GM12878 (cell line): ENCODE measurements around the gene TLNRD1. TPM values are rescaled to one million over a fixed set of nuclear protein-coding genes. Genes with fewer than 3 reads are reported as not detected.
A peak's percentile ranks its signal among the peaks of the same experiment; 100 is the strongest.

Source experiments
- ATAC-seq: fragments of 200-7000 bp; cut with Tn5 transposase; 3 replicates; pipeline ENCODE4 v1.9.1; 2020; ENCODE audit warnings: mild to moderate bottlenecking, moderate library complexity
- BruUV-seq: library from RNA; stranded (reverse); fragments of 400-500 nt; replicated peaks from 2 replicates; lab custom pipeline; 2021; lab: Mats Ljungman, UMichigan
- CTCF ChIA-PET: fragments of 300-600 bp; sonication (Branson Sonifier 250); formaldehyde crosslinking; extraction: SDS; loops from one replicate; lab custom pipeline; 2021; ENCODE audit warnings: inconsistent platforms; lab: Yijun Ruan, JAX
- POLR2A ChIA-PET: fragments of 350-600 bp; formaldehyde crosslinking; extraction: SDS; loops from one replicate; lab custom pipeline; 2021; ENCODE audit warnings: inconsistent platforms; lab: Charles Lee
- RAD21 ChIA-PET: fragments of 300-600 bp; sonication (Branson Sonifier 250); formaldehyde crosslinking; loops from one replicate; lab custom pipeline; 2023; ENCODE audit warnings: antibody characterized with exemption; ENCODE audit not compliant: unreplicated experiment; lab: Charles Lee
- SMC1A ChIA-PET: fragments of 300-600 bp; sonication (Branson Sonifier 250); formaldehyde crosslinking; loops from one replicate; lab custom pipeline; 2023; ENCODE audit not compliant: unreplicated experiment, uncharacterized antibody; lab: Charles Lee
- DNase-seq: peaks from one replicate; pipeline ENCODE4 v3.0.0-alpha.2; 2011; ENCODE audit warnings: low read depth, low spot score
- FAIRE-seq: peaks from 3 replicates; lab custom pipeline; 2011; peaks lifted over from hg19 to GRCh38; lab: Jason Lieb, UNC
- H2AFZ ChIP-seq: 2 replicates; pipeline ENCODE4 v1.6.0; 2011; ENCODE audit warnings: low read depth, low read length, control low read depth; ENCODE audit not compliant: control insufficient read depth
- H3K27ac ChIP-seq: 2 replicates; pipeline ENCODE4 v1.5.1; 2011; ENCODE audit warnings: control low read depth; ENCODE audit not compliant: control insufficient read depth, insufficient read depth
- H3K27me3 ChIP-seq, 2 experiments: replicated peaks in 1 of 2; 2 replicates each; pipeline versions ENCODE4 v1.6.0 to v1.6.1; 2011; ENCODE audit warnings: low read length in 1 of 2; ENCODE audit not compliant: control insufficient read depth in 2 of 2, insufficient read depth in 2 of 2
- H3K36me3 ChIP-seq, 2 experiments: 2 replicates each; pipeline ENCODE4 v1.5.1; 2011; ENCODE audit warnings: low read length in 1 of 2; ENCODE audit not compliant: control insufficient read depth in 2 of 2, insufficient read depth in 2 of 2
- H3K4me1 ChIP-seq: 2 replicates; pipeline ENCODE4 v1.6.1; 2011; ENCODE audit warnings: mild to moderate bottlenecking, low read length, moderate library complexity, mixed read lengths; ENCODE audit not compliant: control insufficient read depth, insufficient read depth
- H3K4me2 ChIP-seq: 2 replicates; pipeline ENCODE4 v1.6.0; 2011; ENCODE audit warnings: control low read depth; ENCODE audit not compliant: control insufficient read depth, insufficient read depth
- H3K4me3 ChIP-seq: fragments of 200-600 bp; sonication (generic); 2 replicates; pipeline ENCODE4 v1.5.1; 2016
- H3K79me2 ChIP-seq: 2 replicates; pipeline ENCODE4 v1.6.0; 2011; ENCODE audit warnings: low read length; ENCODE audit not compliant: control insufficient read depth, insufficient read depth
- H3K9ac ChIP-seq: 2 replicates; pipeline ENCODE4 v1.8.0; 2011; ENCODE audit warnings: low read length, control low read depth, mixed read lengths; ENCODE audit not compliant: control insufficient read depth, insufficient read depth
- H3K9me3 ChIP-seq: replicated peaks from 3 replicates; pipeline ENCODE4 v1.5.1; 2011; ENCODE audit warnings: mild to moderate bottlenecking, low read length; ENCODE audit not compliant: control insufficient read depth, insufficient read depth
- H4K20me1 ChIP-seq: 2 replicates; pipeline ENCODE4 v1.6.0; 2011; ENCODE audit not compliant: control insufficient read depth, insufficient read depth
- ASH2L ChIP-seq: fragments of 300-600, 200-600 bp; sonication (generic); IDR thresholded peaks from 2 replicates; pipeline ENCODE4 v1.6.1; 2017; ENCODE audit warnings: low read depth, mild to moderate bottlenecking, borderline replicate concordance
- BACH1 ChIP-seq: fragments of 450-650 bp; IDR thresholded peaks from 2 replicates; pipeline ENCODE4 v1.6.1; 2017; ENCODE audit warnings: mild to moderate bottlenecking, borderline replicate concordance
- DPF2 ChIP-seq: fragments of 450-650 bp; IDR thresholded peaks from 2 replicates; pipeline ENCODE4 v1.6.1; 2017; ENCODE audit warnings: mild to moderate bottlenecking
- HCFC1 ChIP-seq: fragments of 150-350 bp; IDR thresholded peaks from 2 replicates; pipeline ENCODE4 v1.6.1; 2014; ENCODE audit warnings: low read length
- JUNB ChIP-seq: IDR thresholded peaks from 2 replicates; pipeline ENCODE4 v1.6.1; 2016; ENCODE audit warnings: antibody characterized with exemption, mild to moderate bottlenecking
- JUND ChIP-seq: IDR thresholded peaks from 2 replicates; pipeline ENCODE4 v1.6.1; 2012; ENCODE audit warnings: low read depth, mild to moderate bottlenecking, low read length, improper control_type of control experiment, moderate library complexity
- NFYA ChIP-seq: IDR thresholded peaks from 2 replicates; pipeline ENCODE4 v1.6.1; 2011; ENCODE audit warnings: low read depth, mild to moderate bottlenecking, low read length, improper control_type of control experiment, borderline replicate concordance
- RFX5 ChIP-seq: IDR thresholded peaks from 2 replicates; pipeline ENCODE4 v1.6.1; 2011; ENCODE audit warnings: low read depth, low read length, improper control_type of control experiment
- RUNX3 ChIP-seq: IDR thresholded peaks from 2 replicates; pipeline ENCODE4 v1.6.1; 2012; ENCODE audit warnings: low read length, inconsistent platforms
- SREBF1 ChIP-seq: IDR thresholded peaks from 2 replicates; pipeline ENCODE4 v1.6.1; 2012; ENCODE audit warnings: mild to moderate bottlenecking, low read length
- ZBED1 ChIP-seq: IDR thresholded peaks from 2 replicates; pipeline ENCODE4 v1.6.1; 2016; ENCODE audit warnings: borderline replicate concordance
- WGBS: methylation state at CpG from one replicate; pipeline ENCODE4 v1.1.6; 2016; ENCODE audit warnings: low lambda C conversion rate; ENCODE audit not compliant: insufficient replicate concordance, insufficient coverage; ENCODE audit errors: missing lambda C conversion rate; 5-methylcytosine and 5-hydroxymethylcytosine counted together
- in situ Hi-C: fragments of 300-500 bp; cut with MboI; formaldehyde crosslinking; loops from 9 replicates; pipeline ENCODE4 v1.14.3; 2018; ENCODE audit warnings: mixed read lengths
- intact Hi-C: fragments of 100-400 bp; cut with micrococcal nuclease; formaldehyde crosslinking; loops from one replicate; pipeline ENCODE4 v1.14.2; 2022; ENCODE audit not compliant: unreplicated experiment
- polyA plus RNA-seq, 11 experiments: library from polyadenylated mRNA; depleted of rRNA in 4 of 11; unstranded in 6 of 11; stranded (reverse) in 5 of 11; fragments of >200 nt; fragmentation: Nextera tagmentation in 4 of 11; fragmentation: Illumina TruSeq in 1 of 11; extraction: Ambion mirVana in 4 of 11; extraction: Trizol in 1 of 11; gene quantifications; 1 replicate in 1 of 11; 2 replicates in 10 of 11; pipeline versions ENCODE4 v1.2.1 to v1.2.3, GENCODE V29; 2011 to 2016; ENCODE audit warnings: inconsistent platforms in 2 of 11, missing spikeins in 2 of 11, low read depth in 1 of 11
- total RNA-seq, 4 experiments: library from RNA; depleted of rRNA in 3 of 4; stranded (reverse); fragments of >200 nt in 3 of 4; fragmentation: Illumina TruSeq in 1 of 4; extraction: Trizol in 1 of 4; gene quantifications; 2 replicates each; pipeline versions ENCODE4 v1.2.1 to v1.2.3, GENCODE V29; 2013 to 2021
- TF ChIP-seq, protein P1 (sequence below): fragments of 150-350 bp; IDR thresholded peaks from 2 replicates; pipeline ENCODE4 v1.6.1; 2014; ENCODE audit warnings: mild to moderate bottlenecking, low read depth, low read length
- TF ChIP-seq, protein P2 (sequence below): fragments of 450-650 bp; IDR thresholded peaks from 2 replicates; pipeline ENCODE4 v1.6.1; 2017; ENCODE audit warnings: low read depth, mild to moderate bottlenecking, moderate library complexity
- TF ChIP-seq, protein P3 (sequence below): fragments of 150-350 bp; IDR thresholded peaks from 2 replicates; pipeline ENCODE4 v1.6.1; 2016; ENCODE audit warnings: low read depth, low read length

TLNRD1 gene
- total and polyA plus RNA-seq, 10 of the 15 experiments (the other 5 are each of a cell fraction or from before 2014, with no cell fraction given): 2.5 to 44.8 (median 9.1) TPM

DNA sequence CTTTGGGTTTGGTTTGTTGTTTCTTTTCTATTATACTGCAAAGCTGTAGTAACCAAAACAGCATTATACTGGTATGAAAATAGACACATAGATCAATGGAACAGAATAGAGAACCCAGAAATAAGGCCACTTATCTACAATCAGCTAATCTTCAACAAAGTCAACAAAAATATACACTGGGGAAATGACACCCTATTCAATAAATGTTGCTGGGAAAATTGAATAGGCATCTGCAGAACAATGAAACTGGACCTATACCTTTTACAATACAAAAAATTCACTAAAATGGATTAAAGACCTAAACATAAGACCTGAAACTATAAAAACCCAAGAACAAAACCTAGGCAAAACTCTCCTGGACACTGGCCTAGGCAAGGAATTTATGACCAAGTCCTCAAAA lies 52.9 kb downstream of the TLNRD1 start (continued):
- TF ChIP-seq, protein P1, sequence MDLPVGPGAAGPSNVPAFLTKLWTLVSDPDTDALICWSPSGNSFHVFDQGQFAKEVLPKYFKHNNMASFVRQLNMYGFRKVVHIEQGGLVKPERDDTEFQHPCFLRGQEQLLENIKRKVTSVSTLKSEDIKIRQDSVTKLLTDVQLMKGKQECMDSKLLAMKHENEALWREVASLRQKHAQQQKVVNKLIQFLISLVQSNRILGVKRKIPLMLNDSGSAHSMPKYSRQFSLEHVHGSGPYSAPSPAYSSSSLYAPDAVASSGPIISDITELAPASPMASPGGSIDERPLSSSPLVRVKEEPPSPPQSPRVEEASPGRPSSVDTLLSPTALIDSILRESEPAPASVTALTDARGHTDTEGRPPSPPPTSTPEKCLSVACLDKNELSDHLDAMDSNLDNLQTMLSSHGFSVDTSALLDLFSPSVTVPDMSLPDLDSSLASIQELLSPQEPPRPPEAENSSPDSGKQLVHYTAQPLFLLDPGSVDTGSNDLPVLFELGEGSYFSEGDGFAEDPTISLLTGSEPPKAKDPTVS: no peak
- TF ChIP-seq JUNB: no peak
- TF ChIP-seq, protein P2, sequence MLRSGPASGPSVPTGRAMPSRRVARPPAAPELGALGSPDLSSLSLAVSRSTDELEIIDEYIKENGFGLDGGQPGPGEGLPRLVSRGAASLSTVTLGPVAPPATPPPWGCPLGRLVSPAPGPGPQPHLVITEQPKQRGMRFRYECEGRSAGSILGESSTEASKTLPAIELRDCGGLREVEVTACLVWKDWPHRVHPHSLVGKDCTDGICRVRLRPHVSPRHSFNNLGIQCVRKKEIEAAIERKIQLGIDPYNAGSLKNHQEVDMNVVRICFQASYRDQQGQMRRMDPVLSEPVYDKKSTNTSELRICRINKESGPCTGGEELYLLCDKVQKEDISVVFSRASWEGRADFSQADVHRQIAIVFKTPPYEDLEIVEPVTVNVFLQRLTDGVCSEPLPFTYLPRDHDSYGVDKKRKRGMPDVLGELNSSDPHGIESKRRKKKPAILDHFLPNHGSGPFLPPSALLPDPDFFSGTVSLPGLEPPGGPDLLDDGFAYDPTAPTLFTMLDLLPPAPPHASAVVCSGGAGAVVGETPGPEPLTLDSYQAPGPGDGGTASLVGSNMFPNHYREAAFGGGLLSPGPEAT: no peak
- no peak for TF ChIP-seq RFX5

DNA sequence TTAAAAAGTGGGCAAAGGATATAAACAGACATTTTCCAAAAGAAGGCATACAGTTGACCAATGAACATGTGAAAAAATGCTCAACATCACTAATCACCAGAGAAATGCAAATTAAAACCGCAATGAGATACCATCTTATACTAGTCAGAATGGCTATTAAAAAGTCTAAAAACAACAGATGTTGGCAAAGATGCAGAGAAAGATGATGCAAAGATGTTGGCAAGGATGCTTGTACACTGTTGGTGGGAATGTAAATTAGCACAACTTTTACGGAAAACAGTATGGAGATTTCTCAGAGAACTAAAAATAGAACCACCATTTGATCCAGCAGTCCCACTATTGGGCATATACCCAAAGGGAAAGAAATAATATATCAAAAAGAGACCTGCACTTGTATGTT lies 53.5 kb downstream of the TLNRD1 start:
- no peaks in the 10 kb centered on the region for H3K79me2 ChIP-seq
- TF ChIP-seq HCFC1 (no peak), RUNX3 (no peak), ASH2L (no peak), ZBED1 (no peak), DPF2 (no peak), BACH1 (no peak), JUND (no peak), NFYA (no peak), SREBF1 (no peak)
- TF ChIP-seq, protein P3, sequence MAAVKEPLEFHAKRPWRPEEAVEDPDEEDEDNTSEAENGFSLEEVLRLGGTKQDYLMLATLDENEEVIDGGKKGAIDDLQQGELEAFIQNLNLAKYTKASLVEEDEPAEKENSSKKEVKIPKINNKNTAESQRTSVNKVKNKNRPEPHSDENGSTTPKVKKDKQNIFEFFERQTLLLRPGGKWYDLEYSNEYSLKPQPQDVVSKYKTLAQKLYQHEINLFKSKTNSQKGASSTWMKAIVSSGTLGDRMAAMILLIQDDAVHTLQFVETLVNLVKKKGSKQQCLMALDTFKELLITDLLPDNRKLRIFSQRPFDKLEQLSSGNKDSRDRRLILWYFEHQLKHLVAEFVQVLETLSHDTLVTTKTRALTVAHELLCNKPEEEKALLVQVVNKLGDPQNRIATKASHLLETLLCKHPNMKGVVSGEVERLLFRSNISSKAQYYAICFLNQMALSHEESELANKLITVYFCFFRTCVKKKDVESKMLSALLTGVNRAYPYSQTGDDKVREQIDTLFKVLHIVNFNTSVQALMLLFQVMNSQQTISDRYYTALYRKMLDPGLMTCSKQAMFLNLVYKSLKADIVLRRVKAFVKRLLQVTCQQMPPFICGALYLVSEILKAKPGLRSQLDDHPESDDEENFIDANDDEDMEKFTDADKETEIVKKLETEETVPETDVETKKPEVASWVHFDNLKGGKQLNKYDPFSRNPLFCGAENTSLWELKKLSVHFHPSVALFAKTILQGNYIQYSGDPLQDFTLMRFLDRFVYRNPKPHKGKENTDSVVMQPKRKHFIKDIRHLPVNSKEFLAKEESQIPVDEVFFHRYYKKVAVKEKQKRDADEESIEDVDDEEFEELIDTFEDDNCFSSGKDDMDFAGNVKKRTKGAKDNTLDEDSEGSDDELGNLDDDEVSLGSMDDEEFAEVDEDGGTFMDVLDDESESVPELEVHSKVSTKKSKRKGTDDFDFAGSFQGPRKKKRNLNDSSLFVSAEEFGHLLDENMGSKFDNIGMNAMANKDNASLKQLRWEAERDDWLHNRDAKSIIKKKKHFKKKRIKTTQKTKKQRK: no peak
- TF ChIP-seq, protein P1: no peak

More for the DNA sequence above, 53.5 kb downstream of the TLNRD1 start:
- WGBS: 44% methylated on average over 2 of the region's 2 CpGs
- FAIRE-seq: peak; percentile 35
- H3K4me1 ChIP-seq: peaks cover 13% of the 10 kb centered on the region
- ChIA-PET POLR2A (no interaction called here), RAD21 (no interaction called here), CTCF (no interaction called here), SMC1A (no interaction called here)
- in situ Hi-C loops: no loop called here
- no peak for DNase-seq
- ATAC-seq: no peak
- no peaks in the 10 kb centered on the region for H3K9me3 ChIP-seq
- no peaks in the 10 kb centered on the region for H3K36me3 ChIP-seq
- no peak overlapping the region for H3K27ac ChIP-seq
- H2AFZ ChIP-seq: no peak overlapping the region
- intact Hi-C loops: no loop called here
- no TSS peak for BruUV-seq
- no peak overlapping the region for H3K4me2 ChIP-seq
- no peak overlapping the region for H3K9ac ChIP-seq
- H3K4me3 ChIP-seq: no peak overlapping the region
- no peaks in the 10 kb centered on the region for H4K20me1 ChIP-seq
- no peaks in the 10 kb centered on the region for H3K27me3 ChIP-seq
